ENCODE data around the gene EXT2. TPM values are rescaled to one million over a fixed set of nuclear protein-coding genes. Genes with fewer than 3 reads are reported as not detected.

EXT2 gene
- total RNA-seq, result 73.3 and 136 TPM in 2 replicates

DNA sequence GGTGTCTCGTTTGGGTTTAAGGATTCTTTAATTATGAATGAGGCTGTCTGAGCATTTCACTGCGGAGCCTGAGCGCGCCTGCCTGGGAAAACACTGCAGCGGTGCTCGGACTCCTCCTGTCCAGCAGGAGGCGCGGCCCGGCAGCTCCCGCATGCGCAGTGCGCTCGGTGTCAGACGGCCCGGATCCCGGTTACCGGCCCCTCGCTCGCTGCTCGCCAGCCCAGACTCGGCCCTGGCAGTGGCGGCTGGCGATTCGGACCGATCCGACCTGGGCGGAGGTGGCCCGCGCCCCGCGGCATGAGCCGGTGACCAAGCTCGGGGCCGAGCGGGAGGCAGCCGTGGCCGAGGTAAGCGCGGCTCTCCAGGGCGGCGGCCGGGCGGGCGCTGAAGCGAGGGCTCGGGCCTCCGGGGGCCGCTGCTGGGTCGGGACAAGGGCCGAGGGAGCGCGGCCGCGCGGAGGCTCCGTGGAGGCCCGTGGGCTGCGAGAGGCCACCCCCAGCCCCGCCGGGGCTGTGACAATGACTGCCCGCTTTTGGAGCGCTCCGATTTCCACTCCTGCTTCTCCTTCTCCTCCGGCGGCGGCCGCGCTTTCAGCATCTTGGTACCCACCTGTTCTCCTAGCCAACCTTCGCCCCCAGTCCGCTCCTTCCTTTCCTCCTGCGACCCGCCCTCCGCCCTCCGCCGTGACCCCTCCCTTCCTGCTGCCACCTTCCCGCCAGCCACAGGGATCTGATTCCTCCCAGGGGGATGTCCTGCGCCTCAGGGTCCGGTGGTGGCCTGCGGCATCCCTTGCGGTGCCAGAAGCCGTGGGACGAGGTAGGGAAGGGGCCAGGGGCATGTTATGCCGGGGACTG, at the start of gene EXT2:
EXT2 (plus strand) TSS at position 173 of the 854 bp plus-strand sequence. CDS start 12,035 bp downstream, outside the sequence.

DNA sequence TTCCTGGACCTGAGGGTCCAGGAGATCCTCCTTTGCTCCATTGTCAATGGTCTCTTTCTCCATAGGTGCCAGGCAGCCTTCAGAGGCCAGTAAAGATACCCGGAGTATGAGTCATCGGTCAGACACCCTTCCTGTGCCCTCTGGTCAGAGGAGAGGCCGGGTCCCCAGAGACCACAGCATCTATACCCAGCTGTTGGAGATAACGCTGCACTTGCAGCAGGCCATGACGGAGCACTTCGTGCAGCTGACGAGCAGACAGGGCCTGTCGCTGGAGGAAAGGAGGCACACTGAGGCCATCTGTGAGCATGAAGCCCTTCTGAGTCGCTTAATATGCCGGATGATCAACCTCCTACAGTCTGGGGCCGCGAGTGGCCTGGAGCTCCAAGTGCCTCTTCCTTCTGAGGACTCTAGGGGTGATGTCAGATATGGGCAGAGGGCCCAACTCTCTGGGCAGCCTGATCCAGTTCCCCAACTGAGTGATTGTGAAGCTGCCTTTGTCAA, 47.5 kb upstream of the EXT2 start, which contains the start of gene ACCSL:
ACCSL (plus strand) TSS at position 51 of the 501 bp plus-strand sequence; CDS start at position 107, 56 bp downstream.

DNA sequence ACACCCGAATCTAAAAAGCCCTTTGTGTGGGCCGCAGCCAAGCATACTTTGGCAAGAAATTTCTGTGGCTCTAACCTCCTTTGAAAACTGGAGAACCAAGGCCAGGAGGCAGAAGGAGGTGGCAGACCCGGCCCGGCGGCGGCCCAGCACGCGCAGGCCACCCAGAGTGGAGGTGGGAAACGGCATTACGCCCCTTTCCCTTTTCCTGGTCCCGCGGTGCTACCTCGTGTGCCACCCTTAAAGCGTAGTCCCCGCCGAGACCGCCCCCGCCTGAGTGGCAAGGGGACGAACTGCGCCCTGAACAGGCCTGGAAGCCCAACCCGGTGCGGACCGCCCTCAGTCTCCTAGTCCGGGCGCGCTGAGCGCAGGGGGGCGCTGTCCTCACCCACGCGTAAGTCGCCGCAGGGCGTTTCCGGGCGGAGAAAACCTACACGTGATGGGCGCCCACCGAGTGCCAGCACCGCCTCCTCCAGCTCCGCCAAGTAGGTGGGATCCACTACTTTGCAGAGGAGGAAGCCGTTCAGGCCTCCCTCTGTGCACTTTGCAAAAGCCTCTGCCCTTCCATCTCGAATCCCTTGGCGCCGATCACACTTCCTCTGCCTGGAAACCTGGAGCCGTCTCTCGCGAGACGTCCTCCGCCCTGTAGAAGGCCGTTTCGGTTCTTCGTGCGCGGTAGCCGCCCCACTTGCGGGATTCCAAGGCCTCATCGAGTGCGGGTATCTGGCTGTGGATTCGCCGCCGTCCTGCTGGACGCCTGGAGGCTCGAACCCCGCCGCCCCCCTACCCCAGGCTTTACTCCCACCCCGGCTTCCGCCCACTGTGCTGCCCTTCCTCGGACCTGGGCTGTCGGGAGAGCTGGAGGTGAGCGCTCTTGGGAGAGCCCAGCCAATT, 29.4 kb upstream of the EXT2 start, which contains the start of gene ACCS:
ACCS (plus strand) TSS at position 430 of the 891 bp plus-strand sequence. CDS start 1,358 bp downstream, outside the sequence.

Other genes with a start within 250 kb of the EXT2 start
- gene ALKBH3, start 214.8 kb upstream of the EXT2 start, total RNA-seq, result 26.7 and 31.8 TPM in 2 replicates
- gene C11orf96, start 153.0 kb upstream of the EXT2 start, total RNA-seq, result 0.14 and 0.78 TPM in 2 replicates
- gene ACCSL, start 47.7 kb upstream of the EXT2 start, total RNA-seq, result not detected in 2 replicates
- gene ACCS, start 29.4 kb upstream of the EXT2 start, total RNA-seq, result 0.98 and 3.7 TPM in 2 replicates
- not detected in 2 replicates for gene ALX4, start 214.5 kb downstream of the EXT2 start, total RNA-seq